ENCODE data around the gene NEO1.

GRCh38 chr15:73331991-73332925 lies 280.0 kb downstream of the NEO1 start:
- TF ChIP-seq ZFP3 (CRISPR knock-in tag; IDR thresholded peaks at IDR 0.05) = no peak
- TF ChIP-seq ARNTL (CRISPR knock-in tag; IDR thresholded peaks at IDR 0.05; ENCODE audit: borderline replicate concordance, low read depth) = no peak
- TF ChIP-seq ZFP30 (CRISPR knock-in tag; IDR thresholded peaks at IDR 0.05) = no peak
- no peak for TF ChIP-seq TCF4 (CRISPR knock-in tag; IDR thresholded peaks at IDR 0.05; ENCODE audit: borderline replicate concordance)
- TF ChIP-seq BACH2 (CRISPR knock-in tag; IDR thresholded peaks at IDR 0.05; ENCODE audit: borderline replicate concordance) = no peak
- no peak for TF ChIP-seq PATZ1 (CRISPR knock-in tag; IDR thresholded peaks at IDR 0.05; ENCODE audit: borderline replicate concordance)
- no peak for TF ChIP-seq ISL1 (CRISPR knock-in tag; IDR thresholded peaks at IDR 0.05)
- no peak for TF ChIP-seq GLIS3 (CRISPR knock-in tag; IDR thresholded peaks at IDR 0.05)
- TF ChIP-seq, protein P1, sequence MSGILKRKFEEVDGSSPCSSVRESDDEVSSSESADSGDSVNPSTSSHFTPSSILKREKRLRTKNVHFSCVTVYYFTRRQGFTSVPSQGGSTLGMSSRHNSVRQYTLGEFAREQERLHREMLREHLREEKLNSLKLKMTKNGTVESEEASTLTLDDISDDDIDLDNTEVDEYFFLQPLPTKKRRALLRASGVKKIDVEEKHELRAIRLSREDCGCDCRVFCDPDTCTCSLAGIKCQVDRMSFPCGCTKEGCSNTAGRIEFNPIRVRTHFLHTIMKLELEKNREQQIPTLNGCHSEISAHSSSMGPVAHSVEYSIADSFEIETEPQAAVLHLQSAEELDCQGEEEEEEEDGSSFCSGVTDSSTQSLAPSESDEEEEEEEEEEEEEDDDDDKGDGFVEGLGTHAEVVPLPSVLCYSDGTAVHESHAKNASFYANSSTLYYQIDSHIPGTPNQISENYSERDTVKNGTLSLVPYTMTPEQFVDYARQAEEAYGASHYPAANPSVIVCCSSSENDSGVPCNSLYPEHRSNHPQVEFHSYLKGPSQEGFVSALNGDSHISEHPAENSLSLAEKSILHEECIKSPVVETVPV (CRISPR knock-in tag; IDR thresholded peaks at IDR 0.05) = no peak
- TF ChIP-seq POU6F1 (CRISPR knock-in tag; IDR thresholded peaks at IDR 0.05; ENCODE audit: borderline replicate concordance, low read depth) = no peak
- TF ChIP-seq RARB (CRISPR knock-in tag; IDR thresholded peaks at IDR 0.05) = no peak
- no peak for TF ChIP-seq ESRRG (CRISPR knock-in tag; IDR thresholded peaks at IDR 0.05)
- TF ChIP-seq ZC3H10 (CRISPR knock-in tag; IDR thresholded peaks at IDR 0.05) = no peak
- no peak for TF ChIP-seq SNAI2 (CRISPR knock-in tag; IDR thresholded peaks at IDR 0.05)
